K562 (cell line): Measurements from ENCODE around the gene BICDL1.

Experiments used
- BCLAF1 ChIP-seq, 2 experiments: fragments of 450-650 bp in 1 of 2; IDR thresholded peaks; 2 replicates each; pipeline ENCODE4 v1.6.1; 2011 to 2017; ENCODE audit warnings: low read depth in 2 of 2, antibody characterized with exemption in 1 of 2, borderline replicate concordance in 1 of 2, low read length in 1 of 2, mild to moderate bottlenecking in 1 of 2, mixed read lengths in 1 of 2; ENCODE audit not compliant: control insufficient read depth in 1 of 2
- CTCF ChIP-seq, 3 experiments: IDR thresholded peaks in 2 of 3; conservative IDR thresholded peaks in 1 of 3; 2 replicates each; pipeline ENCODE4 v1.5.1; 2011 to 2012; ENCODE audit warnings: low read length in 3 of 3, mild to moderate bottlenecking in 3 of 3, control low read depth in 2 of 3, improper control_type of control experiment in 1 of 3, inconsistent platforms in 1 of 3, low read depth in 1 of 3, mixed read lengths in 1 of 3, moderate library complexity in 1 of 3; ENCODE audit not compliant: insufficient read depth in 2 of 3
- KLF16 ChIP-seq: IDR thresholded peaks from 2 replicates; pipeline ENCODE4 v1.6.1; 2016; ENCODE audit warnings: antibody characterized with exemption

- TF ChIP-seq BCLAF1 (IDR thresholded peaks at IDR 0.05; ENCODE audit: borderline replicate concordance in 1 of 2, control insufficient read depth in 1 of 2, low read depth in 2 of 2, low read length in 1 of 2) (no peak), KLF16 (no peak), CTCF (IDR thresholded peaks at IDR 0.05 in 2 of 3, conservative IDR thresholded peaks at IDR 0.05 in 1 of 3; ENCODE audit: insufficient read depth in 2 of 3, low read depth in 1 of 3, low read length in 3 of 3) (no peak)
These were observed 46.6 kb upstream of the BICDL1 start for GRCh38 chr12:119942386-119942785.
